ENCODE measurements around the gene SLC17A7.

The SLC17A7 gene

GRCh38 chr19:49433240-49433901, 8.0 kb downstream of the SLC17A7 start:
- TF ChIP-seq CTCF (conservative IDR thresholded peaks at IDR 0.05) (no peak), ZFX (IDR thresholded peaks at IDR 0.05) (no peak)
- H3K27ac ChIP-seq, result no peak overlapping the region

- TF ChIP-seq ZFX (IDR thresholded peaks at IDR 0.05) (no peak), CTCF (conservative IDR thresholded peaks at IDR 0.05) (no peak)
- H3K27ac ChIP-seq, result no peak overlapping the region
These were observed 8.9 kb downstream of the SLC17A7 start for GRCh38 chr19:49432141-49433073.

- TF ChIP-seq ZFX (IDR thresholded peaks at IDR 0.05) (no peak), CTCF (conservative IDR thresholded peaks at IDR 0.05) (no peak)
- H3K27ac ChIP-seq, result no peak overlapping the region
These were observed 10.0 kb downstream of the SLC17A7 start for GRCh38 chr19:49431330-49431749.

- TF ChIP-seq ZFX (IDR thresholded peaks at IDR 0.05) (no peak), CTCF (conservative IDR thresholded peaks at IDR 0.05) (no peak; the same call in 1 of the 2 replicates)
- H3K27ac ChIP-seq, result no peak overlapping the region
These were observed 10.5 kb downstream of the SLC17A7 start for GRCh38 chr19:49430678-49431329.

GRCh38 chr19:49430172-49430677, 11.1 kb downstream of the SLC17A7 start:
- TF ChIP-seq ZFX (IDR thresholded peaks at IDR 0.05) (no peak), CTCF (conservative IDR thresholded peaks at IDR 0.05) (no peak)
- H3K27ac ChIP-seq, result no peak overlapping the region

GRCh38 chr19:49428547-49429451, 12.5 kb downstream of the SLC17A7 start:
- no peak overlapping the region for H3K27ac ChIP-seq
- TF ChIP-seq ZFX (IDR thresholded peaks at IDR 0.05), result no peak

All from C4-2B (cell line).